Thoracic aorta (tissue), 2 donors: ENCODE data around the gene DNAJC5. TPM values are rescaled to one million over a fixed set of nuclear protein-coding genes. Genes with fewer than 3 reads are reported as not detected.

ENCODE experiments used
- ATAC-seq: fragments of 150-250 bp; one replicate; pipeline ENCODE4 v1.8.0; 2017; ENCODE audit warnings: low read depth; ENCODE audit not compliant: insufficient number of reproducible peaks, low FRiP score
- DNase-seq: peaks from one replicate; pipeline ENCODE4 v3.0.0-alpha.2; 2020; ENCODE audit warnings: low spot score
- H3K27ac ChIP-seq, 2 donors: fragments of 200-600 bp; sonication (generic); 1 replicate in 1 of 2; 2 replicates in 1 of 2; pipeline ENCODE4 v1.5.1; 2016; ENCODE audit warnings: mild to moderate bottlenecking in 2 of 2, moderate library complexity in 2 of 2
- H3K27me3 ChIP-seq: fragments of 200-600 bp; sonication (generic); replicated peaks from 2 replicates; pipeline ENCODE4 v1.6.0; 2016; ENCODE audit warnings: mild to moderate bottlenecking; ENCODE audit not compliant: insufficient read depth
- H3K36me3 ChIP-seq: fragments of 200-600 bp; sonication (generic); one replicate; pipeline ENCODE4 v1.5.1; 2016
- H3K4me1 ChIP-seq, 2 donors: fragments of 200-600 bp; sonication (generic); 1 replicate in 1 of 2; 2 replicates in 1 of 2; pipeline versions ENCODE4 v1.5.1 to v1.6.0; 2016; ENCODE audit warnings: low read depth in 2 of 2, mild to moderate bottlenecking in 1 of 2; ENCODE audit not compliant: control insufficient read depth in 1 of 2
- H3K4me3 ChIP-seq: fragments of 200-600 bp; sonication (generic); 2 replicates; pipeline ENCODE4 v1.5.1; 2016; ENCODE audit warnings: mild to moderate bottlenecking
- H3K9me3 ChIP-seq: fragments of 200-600 bp; sonication (generic); 2 replicates; pipeline ENCODE4 v1.5.1; 2016
- CTCF ChIP-seq: fragments of 200-600 bp; sonication (generic); IDR thresholded peaks from one replicate; pipeline ENCODE4 v1.5.1; 2019; ENCODE audit warnings: antibody characterized with exemption
- total RNA-seq, 2 donors: library from RNA; depleted of rRNA; stranded (reverse); fragments of >200 nt; gene quantifications; one replicate each; pipeline versions ENCODE4 v1.1.0 to v1.2.3, GENCODE V29; 2016

The DNAJC5 gene
- total RNA-seq, 2 donors from 2014 or later, result 48.5 to 61.2 TPM

- ATAC-seq (no peak), DNase-seq (no peak)
- H3K4me1 ChIP-seq, result no peaks in the 10 kb centered on the region
- no peaks in the 10 kb centered on the region for H3K27me3 ChIP-seq
- no peaks in the 10 kb centered on the region for H3K9me3 ChIP-seq
- no peak overlapping the region for H3K4me3 ChIP-seq
- TF ChIP-seq CTCF, result no peak
- H3K27ac ChIP-seq, result no peak overlapping the region
- H3K36me3 ChIP-seq, result peaks cover 55% of the 10 kb centered on the region
These were observed 36.8 kb downstream of the DNAJC5 start for GRCh38 chr20:63931735-63932134.

- no peak for ATAC-seq
- peaks cover 55% of the 10 kb centered on the region for H3K36me3 ChIP-seq
- no peaks in the 10 kb centered on the region for H3K9me3 ChIP-seq
These were observed 37.8 kb downstream of the DNAJC5 start for GRCh38 chr20:63932606-63933160.

GRCh38 chr20:63933646-63934045 is 38.7 kb downstream of the DNAJC5 start:
- TF ChIP-seq CTCF, result no peak
- ATAC-seq (no peak), DNase-seq (no peak)
- Histone ChIP-seq H3K27me3 (no peaks in the 10 kb centered on the region), H3K27ac (no peak overlapping the region), H3K4me3 (no peak overlapping the region), H3K36me3 (peaks cover 46% of the 10 kb centered on the region), H3K9me3 (no peaks in the 10 kb centered on the region), H3K4me1 (no peaks in the 10 kb centered on the region)

More at GRCh38 chr20:63932606-63933160, 37.8 kb downstream of the DNAJC5 start:
- H3K4me3 ChIP-seq, result no peak overlapping the region
- no peak overlapping the region for H3K27ac ChIP-seq
- DNase-seq, result no peak
- no peak for TF ChIP-seq CTCF
- no peaks in the 10 kb centered on the region for H3K27me3 ChIP-seq
- no peaks in the 10 kb centered on the region for H3K4me1 ChIP-seq

- ATAC-seq, result no peak
- no peaks in the 10 kb centered on the region for H3K4me1 ChIP-seq
- no peak for TF ChIP-seq CTCF
- H3K9me3 ChIP-seq, result no peaks in the 10 kb centered on the region
- H3K27me3 ChIP-seq, result no peaks in the 10 kb centered on the region
- H3K27ac ChIP-seq, result no peak overlapping the region
- H3K4me3 ChIP-seq, result no peak overlapping the region
- DNase-seq, result no peak
- H3K36me3 ChIP-seq, result peaks cover 38% of the 10 kb centered on the region
These were observed 39.5 kb downstream of the DNAJC5 start for GRCh38 chr20:63934271-63935068.

- ATAC-seq (no peak), DNase-seq (no peak)
- Histone ChIP-seq H3K4me1 (no peaks in the 10 kb centered on the region), H3K4me3 (no peak overlapping the region), H3K36me3 (peaks cover 35% of the 10 kb centered on the region), H3K9me3 (no peaks in the 10 kb centered on the region), H3K27me3 (no peaks in the 10 kb centered on the region), H3K27ac (no peak overlapping the region)
- TF ChIP-seq CTCF, result no peak
These were observed 40.5 kb downstream of the DNAJC5 start for GRCh38 chr20:63935447-63935846.
